ES-I3 (cell line): Measurements from ENCODE around the gene TLCD5.

ENCODE experiments used
- H3K36me3 ChIP-seq: 2 replicates; pipeline ENCODE4 v1.6.1; 2013; ENCODE audit warnings: mild to moderate bottlenecking, low read length, control low read depth, moderate library complexity; ENCODE audit not compliant: insufficient read depth
- H3K4me1 ChIP-seq: 2 replicates; pipeline ENCODE4 v1.6.1; 2013; ENCODE audit warnings: mild to moderate bottlenecking, control low read depth, low read length; ENCODE audit not compliant: insufficient read depth
- H3K9ac ChIP-seq: 2 replicates; pipeline ENCODE4 v1.6.1; 2013; ENCODE audit warnings: low read depth, mild to moderate bottlenecking, low read length, moderate library complexity
- H3K9me3 ChIP-seq: 2 replicates; pipeline ENCODE4 v1.6.1; 2013; ENCODE audit warnings: mild to moderate bottlenecking, low read length, moderate library complexity; ENCODE audit not compliant: control insufficient read depth, insufficient read depth

TLCD5 gene

DNA sequence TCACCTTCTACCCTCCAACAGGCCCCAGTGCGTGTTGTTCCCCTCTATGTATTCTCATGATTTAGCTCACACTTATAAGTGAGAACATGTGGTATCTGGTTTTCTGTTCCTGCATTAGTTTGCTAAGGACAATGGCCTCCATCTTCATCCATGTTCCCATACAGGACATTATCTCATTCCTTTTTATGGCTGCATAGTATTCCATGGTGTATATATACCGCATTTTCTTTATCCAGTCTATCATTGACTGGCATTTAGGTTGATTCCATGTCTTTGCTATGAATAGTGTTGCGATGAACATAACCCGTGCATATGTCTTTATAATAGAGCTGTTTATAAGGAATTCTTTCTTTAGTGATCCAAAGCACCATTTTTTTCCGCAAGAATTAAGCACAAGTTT, 28.5 kb upstream of the TLCD5 start:
- H3K36me3 ChIP-seq: no peaks in the 10 kb centered on the region
- no peaks in the 10 kb centered on the region for H3K9me3 ChIP-seq
- no peak overlapping the region for H3K9ac ChIP-seq
- peaks cover 12% of the 10 kb centered on the region for H3K4me1 ChIP-seq

DNA sequence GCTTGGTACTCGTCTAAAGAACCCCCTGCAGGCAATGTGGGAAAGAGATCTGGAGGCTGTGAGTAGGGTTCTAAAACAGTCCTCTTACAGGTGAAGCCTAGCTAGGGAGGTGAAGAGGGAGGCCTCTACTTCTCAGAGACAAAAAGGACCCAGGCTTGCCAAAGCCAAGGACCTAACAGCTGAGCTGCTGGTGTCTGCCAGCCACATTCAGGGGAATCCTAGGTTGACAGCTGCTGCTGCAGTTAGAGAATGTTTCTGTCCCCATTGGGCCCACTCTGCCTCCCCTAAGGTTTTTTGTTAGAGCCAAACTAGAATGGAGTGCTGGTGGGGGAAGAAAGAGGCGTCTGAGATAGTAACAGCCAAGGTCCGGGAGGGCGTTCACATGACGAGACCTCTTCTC, 26.6 kb upstream of the TLCD5 start:
- Histone ChIP-seq H3K36me3 (no peaks in the 10 kb centered on the region), H3K4me1 (peaks cover 18% of the 10 kb centered on the region), H3K9ac (no peak overlapping the region), H3K9me3 (no peaks in the 10 kb centered on the region)

DNA sequence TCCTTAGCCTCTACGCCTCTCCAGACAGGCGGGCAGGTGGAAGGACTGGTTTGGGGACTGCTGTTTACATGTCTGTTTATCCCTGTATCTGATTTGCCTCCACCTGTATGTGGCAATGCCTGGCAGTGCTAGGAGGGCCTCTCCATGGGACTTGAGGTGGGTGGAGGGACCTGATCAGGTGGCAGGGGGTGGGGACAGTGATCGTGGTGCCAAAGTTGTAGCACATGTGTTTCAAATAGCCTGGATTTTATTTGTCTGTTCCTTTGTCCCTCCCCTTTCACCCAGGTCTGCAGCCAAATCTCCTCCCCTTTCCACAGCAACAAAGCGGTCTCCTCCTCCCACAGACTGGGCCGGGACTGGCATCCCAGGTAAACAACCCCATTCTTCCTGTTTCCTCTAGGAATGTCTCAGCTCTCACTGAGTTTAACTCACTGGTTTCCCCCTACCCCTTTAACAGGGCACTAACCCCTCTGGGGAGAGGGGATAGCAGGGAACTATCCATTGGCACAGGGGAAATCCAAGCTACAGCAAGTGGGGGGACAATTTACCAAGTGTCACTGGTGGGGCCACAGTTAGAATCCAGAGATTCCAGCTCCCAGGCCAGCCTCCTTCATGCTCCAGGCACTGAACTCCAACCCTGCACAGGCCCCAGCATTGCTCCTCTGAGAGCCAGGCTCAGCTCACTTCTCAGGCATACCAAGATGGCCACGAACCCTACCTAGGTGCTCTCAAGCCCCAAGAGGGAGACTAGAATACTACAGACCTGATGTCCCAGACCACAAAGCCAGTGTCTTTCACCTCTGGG, 22.9 kb upstream of the TLCD5 start:
- H3K4me1 ChIP-seq: peaks cover 44% of the 10 kb centered on the region
- no peaks in the 10 kb centered on the region for H3K36me3 ChIP-seq
- no peak overlapping the region for H3K9ac ChIP-seq
- no peaks in the 10 kb centered on the region for H3K9me3 ChIP-seq

GRCh38 chr11:120303004-120303637, 22.0 kb upstream of the TLCD5 start:
- H3K36me3 ChIP-seq: no peaks in the 10 kb centered on the region
- H3K9ac ChIP-seq: no peak overlapping the region
- H3K4me1 ChIP-seq: peaks cover 45% of the 10 kb centered on the region
- H3K9me3 ChIP-seq: no peaks in the 10 kb centered on the region

- H3K9me3 ChIP-seq: no peaks in the 10 kb centered on the region
- H3K9ac ChIP-seq: no peak overlapping the region
- no peaks in the 10 kb centered on the region for H3K36me3 ChIP-seq
- H3K4me1 ChIP-seq: peaks cover 37% of the 10 kb centered on the region
Measured at GRCh38 chr11:120304526-120304925, 20.6 kb upstream of the TLCD5 start.

- Histone ChIP-seq H3K9me3 (no peaks in the 10 kb centered on the region), H3K9ac (no peak overlapping the region), H3K4me1 (peaks cover 34% of the 10 kb centered on the region), H3K36me3 (no peaks in the 10 kb centered on the region)
Measured at GRCh38 chr11:120305286-120305685, 19.8 kb upstream of the TLCD5 start.

GRCh38 chr11:120306519-120307242, 18.4 kb upstream of the TLCD5 start:
- Histone ChIP-seq H3K36me3 (no peaks in the 10 kb centered on the region), H3K4me1 (peaks cover 33% of the 10 kb centered on the region), H3K9ac (no peak overlapping the region)

DNA sequence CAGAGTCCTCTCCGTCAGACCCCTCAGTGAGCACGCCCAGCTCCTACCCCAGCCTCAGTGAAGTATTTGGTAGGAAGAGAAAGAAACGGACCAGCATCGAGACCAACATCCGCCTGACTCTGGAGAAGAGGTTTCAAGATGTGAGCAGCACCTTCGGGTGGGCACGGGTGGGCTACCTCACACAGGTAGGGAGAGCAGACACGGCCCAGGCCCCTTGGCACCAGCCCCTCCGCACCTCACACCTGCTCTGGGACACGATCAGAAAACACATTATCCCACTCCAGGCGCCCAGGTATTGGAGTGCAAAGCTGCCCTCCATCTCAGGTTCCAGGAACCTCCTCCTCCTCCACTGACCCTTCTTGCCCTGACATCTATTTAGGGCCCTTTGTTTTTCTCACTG, 17.6 kb upstream of the TLCD5 start:
- Histone ChIP-seq H3K9ac (no peak overlapping the region), H3K9me3 (no peaks in the 10 kb centered on the region), H3K4me1 (peaks cover 31% of the 10 kb centered on the region), H3K36me3 (no peaks in the 10 kb centered on the region)

More at GRCh38 chr11:120306519-120307242, 18.4 kb upstream of the TLCD5 start:
- H3K9me3 ChIP-seq: no peaks in the 10 kb centered on the region

DNA sequence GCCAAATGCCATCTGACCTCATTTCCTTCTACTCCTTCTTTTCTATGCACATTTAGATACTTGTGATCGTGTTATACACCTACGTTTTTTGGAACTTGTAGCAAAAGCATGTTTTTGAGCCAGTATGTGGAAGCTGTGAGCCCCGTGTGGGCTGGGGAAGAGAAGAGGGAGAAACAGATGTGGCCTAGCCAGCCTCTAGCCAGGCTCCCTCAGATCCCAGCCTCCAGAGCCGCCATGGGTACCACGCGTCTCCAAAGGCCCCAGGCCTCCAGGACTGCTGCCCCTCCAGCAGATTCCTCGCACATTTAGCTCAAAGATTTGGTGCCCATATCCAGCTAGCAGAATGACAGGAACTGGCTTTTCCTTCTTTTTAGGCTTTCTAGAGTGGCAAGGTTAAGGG, 17.0 kb upstream of the TLCD5 start:
- H3K4me1 ChIP-seq: peaks cover 28% of the 10 kb centered on the region
- no peaks in the 10 kb centered on the region for H3K36me3 ChIP-seq
- no peak overlapping the region for H3K9ac ChIP-seq
- H3K9me3 ChIP-seq: no peaks in the 10 kb centered on the region

- Histone ChIP-seq H3K9me3 (no peaks in the 10 kb centered on the region), H3K4me1 (peaks cover 13% of the 10 kb centered on the region), H3K9ac (no peak overlapping the region), H3K36me3 (no peaks in the 10 kb centered on the region)
Measured at GRCh38 chr11:120310870-120311269, 14.2 kb upstream of the TLCD5 start.

DNA sequence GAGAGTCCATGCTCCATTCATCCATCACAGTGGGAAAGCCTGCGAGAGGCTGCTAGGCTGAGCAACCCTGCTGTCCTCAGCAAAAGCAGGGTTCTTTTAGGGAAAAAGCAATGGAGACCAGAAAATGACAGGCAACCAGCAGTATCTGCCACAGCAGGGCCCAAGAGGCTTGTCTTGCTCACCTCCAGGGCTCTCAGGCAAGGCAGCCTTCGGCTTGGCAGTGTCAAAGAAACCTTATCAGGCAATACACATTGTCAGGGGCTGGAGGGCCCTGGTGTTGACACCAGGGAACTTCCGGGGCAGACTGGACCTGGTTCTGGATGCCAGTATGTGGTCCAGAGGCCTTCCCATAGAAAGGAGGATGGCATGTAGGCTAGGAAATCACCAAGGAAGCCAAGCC, 10.2 kb upstream of the TLCD5 start:
- no peaks in the 10 kb centered on the region; the same call in 1 of the 2 replicates for H3K36me3 ChIP-seq
- 0 out of 2 replicates have a peak, but pooled peaks cover 3% of the 10 kb centered on the region for H3K4me1 ChIP-seq
- H3K9me3 ChIP-seq: no peaks in the 10 kb centered on the region
- no peak overlapping the region for H3K9ac ChIP-seq

GRCh38 chr11:120316880-120317688, 8.0 kb upstream of the TLCD5 start:
- Histone ChIP-seq H3K9me3 (no peaks in the 10 kb centered on the region), H3K4me1 (0 out of 2 replicates have a peak, but pooled peaks cover 3% of the 10 kb centered on the region), H3K36me3 (no peaks in the 10 kb centered on the region; the same call in 1 of the 2 replicates), H3K9ac (no peak overlapping the region)

GRCh38 chr11:120317689-120318480, 7.2 kb upstream of the TLCD5 start:
- H3K4me1 ChIP-seq: 0 out of 2 replicates have a peak, but pooled peaks cover 3% of the 10 kb centered on the region
- no peaks in the 10 kb centered on the region for H3K9me3 ChIP-seq
- H3K9ac ChIP-seq: no peak overlapping the region
- no peaks in the 10 kb centered on the region; the same call in 1 of the 2 replicates for H3K36me3 ChIP-seq
